ENCODE results near the gene CYSRT1.

Gene CYSRT1

GRCh38 chr9:137205126-137206069 is 19.6 kb upstream of the CYSRT1 start, which contains the start of the genes NDOR1 and TMEM203 (continued):
- no peak for TF ChIP-seq TCF7L2 (IDR thresholded peaks at IDR 0.05; ENCODE audit: borderline replicate concordance, low read depth, low read length)
- peak; percentile 49; the same call in 1 of the 2 replicates for TF ChIP-seq ZSCAN23 (tag by site-specific recombination; IDR thresholded peaks at IDR 0.05)
- peak; percentile 42; the same call in 1 of the 2 replicates for TF ChIP-seq ZBTB20 (tag by site-specific recombination; IDR thresholded peaks at IDR 0.05)
- no peak for TF ChIP-seq KLF16 (tag by site-specific recombination; IDR thresholded peaks at IDR 0.05)
- TF ChIP-seq KLF8 (tag by site-specific recombination; IDR thresholded peaks at IDR 0.05), result peak; percentile 71
- TF ChIP-seq GLIS1 (tag by site-specific recombination; IDR thresholded peaks at IDR 0.05), result peak; percentile 53; the same call in 1 of the 2 replicates
- TF ChIP-seq ZNF692 (tag by site-specific recombination; IDR thresholded peaks at IDR 0.05), result peak; percentile 44; the same call in 1 of the 2 replicates
- TF ChIP-seq ZBTB48 (tag by site-specific recombination; IDR thresholded peaks at IDR 0.05), result peak; percentile 24; the same call in 1 of the 2 replicates
- TF ChIP-seq ZFP69B (tag by site-specific recombination; IDR thresholded peaks at IDR 0.05), result no peak
- 0 out of 2 replicates have a peak, but pooled peaks have one; percentile 21 for TF ChIP-seq ZNF394 (tag by site-specific recombination; IDR thresholded peaks at IDR 0.05; ENCODE audit: borderline replicate concordance)
- TF ChIP-seq ZNF518A (tag by site-specific recombination; conservative IDR thresholded peaks at IDR 0.05; ENCODE audit: low read depth), result 0 out of 2 replicates have a peak, but pooled peaks have one; percentile 18
- TF ChIP-seq ZNF391 (tag by site-specific recombination; IDR thresholded peaks at IDR 0.05; ENCODE audit: borderline replicate concordance, low read depth), result no peak
- peak; percentile 34; the same call in 1 of the 2 replicates for TF ChIP-seq SP7 (tag by site-specific recombination; IDR thresholded peaks at IDR 0.05)
- TF ChIP-seq ZNF239 (tag by site-specific recombination; IDR thresholded peaks at IDR 0.05), result no peak
- TF ChIP-seq REST (tag by site-specific recombination; IDR thresholded peaks at IDR 0.05), result peak; percentile 16; the same call in 1 of the 2 replicates
- TF ChIP-seq GLIS2 (tag by site-specific recombination; IDR thresholded peaks at IDR 0.05), result peak; percentile 58
- TF ChIP-seq KLF9 (tag by site-specific recombination; IDR thresholded peaks at IDR 0.05; ENCODE audit: low read depth), result 0 out of 2 replicates have a peak, but pooled peaks have one; percentile 18
- no peak for TF ChIP-seq ZNF202 (tag by site-specific recombination; IDR thresholded peaks at IDR 0.05; ENCODE audit: borderline replicate concordance)
- TF ChIP-seq ZNF24 (tag by site-specific recombination; IDR thresholded peaks at IDR 0.05), result 0 out of 2 replicates have a peak, but pooled peaks have one; percentile 42
- TF ChIP-seq ZNF561 (tag by site-specific recombination; IDR thresholded peaks at IDR 0.05; ENCODE audit: borderline replicate concordance), result peak; percentile 86
- peak; percentile 97 for TF ChIP-seq PBX3 (CRISPR knock-in tag; IDR thresholded peaks at IDR 0.05)
- peak; percentile 77 for TF ChIP-seq ZBTB17 (tag by site-specific recombination; IDR thresholded peaks at IDR 0.05)
- peak; percentile 42; the same call in 1 of the 2 replicates for TF ChIP-seq ZNF596 (tag by site-specific recombination; IDR thresholded peaks at IDR 0.05)
- no peak for TF ChIP-seq ZNF37A (tag by site-specific recombination; IDR thresholded peaks at IDR 0.05)
- no peak for TF ChIP-seq ZSCAN18 (tag by site-specific recombination; IDR thresholded peaks at IDR 0.05)
- peak; percentile 65; the same call in 1 of the 2 replicates for TF ChIP-seq ZNF501 (tag by site-specific recombination; IDR thresholded peaks at IDR 0.05)
